GM18867 (cell line): Measurements from ENCODE around the gene AOAH.

Experiments used
- ATAC-seq: cut with Tn5 transposase; IDR thresholded peaks from one replicate; pipeline ENCODE4 v1.9.1; 2021; ENCODE audit warnings: mild to moderate bottlenecking, moderate library complexity; ENCODE audit not compliant: unreplicated experiment

Gene AOAH

DNA sequence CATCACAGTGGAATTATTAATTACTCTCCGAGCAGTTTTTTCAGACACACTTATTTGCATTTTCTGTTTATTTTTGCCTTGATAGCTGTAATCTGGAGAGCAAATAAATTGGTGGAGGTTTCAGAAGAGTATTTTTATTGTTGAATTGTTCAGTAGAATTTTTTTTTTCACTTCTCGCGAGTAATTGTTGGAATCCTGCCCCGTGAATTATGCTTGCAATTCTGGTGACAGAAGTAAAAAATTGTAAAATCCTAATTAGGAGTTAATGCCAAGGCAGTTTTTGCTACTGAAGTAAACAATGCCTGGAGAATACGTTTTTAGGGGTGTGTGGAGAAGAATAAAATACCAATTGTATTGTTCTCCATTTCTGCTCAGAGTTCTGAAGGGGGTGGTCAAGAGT is 88.2 kb downstream of the AOAH start:
- no peak for ATAC-seq

DNA sequence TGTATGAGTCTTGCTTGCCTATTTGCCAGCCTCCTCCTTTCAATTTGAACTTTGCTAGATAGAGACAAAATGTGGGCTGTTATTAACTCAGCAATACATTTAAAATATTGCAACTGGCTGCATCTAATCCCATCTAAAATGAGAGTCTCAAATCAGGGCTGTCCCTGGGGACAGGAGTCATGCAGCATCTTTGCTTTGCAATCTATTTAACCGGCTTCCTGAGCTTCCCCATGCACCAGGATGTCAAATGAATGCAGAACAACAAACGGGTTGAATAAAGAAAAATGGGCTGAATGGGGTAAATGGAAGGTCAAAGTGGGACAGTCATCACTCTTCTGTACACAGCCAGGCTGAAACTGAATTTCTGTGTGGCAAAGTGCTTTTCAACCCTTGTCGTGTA is 89.2 kb downstream of the AOAH start:
- ATAC-seq, result no peak

DNA sequence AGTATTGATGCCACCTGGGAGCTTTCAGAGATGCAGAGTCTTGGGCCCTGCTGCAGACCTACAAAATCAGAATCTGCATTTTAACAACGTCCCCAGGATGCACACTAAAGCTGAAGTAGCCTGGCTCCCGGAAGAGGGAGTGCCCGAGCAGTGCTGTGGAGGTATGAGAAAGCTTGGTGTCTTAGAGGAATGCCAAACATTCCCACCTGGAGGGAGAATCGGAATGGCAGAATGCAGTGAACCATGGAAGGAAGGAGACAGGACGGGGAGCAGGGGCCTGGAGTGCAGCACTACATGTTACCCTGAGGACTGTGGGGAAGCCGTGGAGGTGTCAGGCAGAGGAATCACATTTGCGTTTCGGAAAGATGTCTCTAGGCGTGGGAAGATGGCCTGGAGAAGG is 90.9 kb downstream of the AOAH start:
- ATAC-seq, result no peak

DNA sequence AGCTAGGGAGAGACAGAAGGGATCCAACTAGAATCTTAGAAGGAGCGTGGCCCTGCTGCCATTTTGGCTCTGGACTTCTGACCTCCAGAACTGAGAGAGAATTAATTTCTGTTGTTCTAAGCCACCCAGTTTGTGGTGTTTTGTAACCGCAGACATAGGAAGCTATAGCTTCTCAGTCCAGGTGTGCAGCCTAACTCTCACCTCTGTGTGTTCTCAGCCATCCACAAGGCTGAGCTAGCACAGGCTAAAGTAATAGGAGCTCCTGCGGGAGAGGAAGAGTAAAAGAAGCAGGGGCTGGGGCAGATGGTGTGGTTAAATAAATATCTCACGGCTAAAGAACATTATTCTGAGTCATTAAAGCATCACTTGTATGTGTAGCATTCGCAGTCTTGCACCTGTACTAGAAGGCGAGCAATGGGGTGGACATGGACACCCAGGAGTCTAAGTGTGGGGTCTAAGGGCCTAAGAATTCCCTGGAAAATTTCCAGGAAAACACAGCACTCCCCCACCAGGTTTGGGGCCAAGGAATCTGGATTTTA is 94.1 kb downstream of the AOAH start:
- ATAC-seq, result no peak

DNA sequence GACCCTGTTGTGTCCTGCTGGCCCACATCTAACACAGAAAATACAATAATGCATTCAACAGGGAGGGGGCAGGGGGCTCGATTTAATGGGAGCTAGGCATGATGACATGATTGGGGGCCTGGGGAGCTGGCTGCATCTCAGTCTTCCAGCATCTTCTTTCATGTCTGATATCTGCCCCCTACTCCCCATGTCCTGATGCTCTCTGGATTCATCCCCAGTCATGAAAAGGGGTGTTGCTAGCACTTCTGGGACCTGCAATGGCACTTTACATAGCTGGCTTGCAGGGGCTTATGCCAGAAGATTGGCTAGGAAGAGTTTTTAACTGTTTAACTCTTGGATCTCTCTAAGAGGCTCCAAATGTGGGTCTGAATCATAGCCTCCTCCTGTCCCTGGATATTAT is 94.9 kb downstream of the AOAH start:
- no peak for ATAC-seq

DNA sequence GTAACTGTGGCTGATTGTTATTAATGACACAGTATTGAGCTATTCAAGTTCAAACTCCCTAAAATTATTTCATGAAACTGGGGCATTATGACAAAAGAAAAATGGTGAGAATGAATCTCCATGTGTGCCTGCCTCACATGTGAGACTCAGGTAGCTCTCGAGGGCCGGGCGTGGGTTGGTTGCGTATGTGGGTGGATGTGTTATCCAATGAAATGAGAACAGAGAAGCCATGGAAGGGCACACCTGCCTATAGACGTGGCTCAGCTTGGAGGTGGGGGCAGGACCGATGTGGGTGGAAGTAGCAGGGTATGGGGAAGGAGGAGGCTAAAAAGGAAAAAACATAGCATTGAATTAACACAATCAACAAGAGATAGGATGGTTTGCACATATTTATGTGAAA is 96.5 kb downstream of the AOAH start:
- ATAC-seq, result no peak

DNA sequence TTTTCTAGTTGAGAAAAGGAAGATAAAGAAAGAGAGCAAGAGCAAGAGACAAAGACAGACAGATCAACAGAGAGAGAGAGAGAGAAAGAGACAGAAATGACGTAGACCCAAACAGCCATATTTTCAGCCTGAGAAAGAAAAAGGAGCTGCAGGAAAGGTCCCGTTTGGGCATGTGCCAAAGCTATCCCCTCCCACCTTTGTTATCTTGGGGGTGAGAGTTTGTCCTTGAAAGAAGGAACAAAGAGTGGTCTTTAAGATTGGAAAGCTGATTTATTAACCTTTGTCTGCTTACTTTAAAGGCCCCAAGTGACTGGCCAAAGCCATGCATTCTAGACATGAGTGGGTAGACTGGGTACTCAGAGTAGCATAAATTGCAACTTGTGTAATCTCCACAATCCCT is 98.2 kb downstream of the AOAH start:
- no peak for ATAC-seq

DNA sequence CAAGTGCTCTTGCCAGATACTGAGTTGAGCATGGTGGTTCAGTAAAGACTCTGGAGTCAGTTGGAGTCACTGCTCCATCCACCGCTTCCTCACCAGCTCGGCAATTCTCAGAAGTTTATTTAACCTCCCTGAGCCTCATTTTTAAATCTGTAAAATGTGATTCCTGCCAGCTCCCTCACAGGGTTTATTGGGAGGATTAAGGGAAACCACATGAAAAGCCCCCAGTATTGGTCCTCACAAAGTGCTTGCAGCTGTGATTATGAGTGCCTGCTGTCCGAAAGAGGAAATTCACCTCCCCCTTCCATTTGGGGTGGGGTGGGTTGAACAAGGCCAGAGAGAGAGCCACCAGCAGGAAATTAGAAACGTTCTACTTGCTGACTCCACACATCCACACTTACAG is 99.0 kb downstream of the AOAH start:
- no peak for ATAC-seq

DNA sequence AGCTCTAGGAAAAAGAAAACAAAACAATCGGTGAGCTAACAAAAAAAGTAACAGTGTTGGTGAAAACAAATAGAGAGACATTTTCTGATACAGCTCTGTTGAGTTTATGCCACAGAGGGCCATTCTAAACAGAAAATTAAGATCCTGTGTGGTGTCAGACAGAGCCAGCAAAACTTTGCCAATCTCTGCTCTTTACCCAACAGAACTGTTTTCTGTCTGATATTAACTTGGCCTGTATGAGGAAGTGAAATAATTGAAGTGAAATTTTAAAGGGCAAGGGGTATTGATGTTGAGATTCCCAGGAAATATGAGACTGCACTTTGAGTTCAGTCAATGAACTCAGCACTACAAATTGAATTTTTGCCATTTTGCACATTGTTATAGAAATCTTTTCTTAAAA is 101.0 kb downstream of the AOAH start:
- ATAC-seq, result no peak

DNA sequence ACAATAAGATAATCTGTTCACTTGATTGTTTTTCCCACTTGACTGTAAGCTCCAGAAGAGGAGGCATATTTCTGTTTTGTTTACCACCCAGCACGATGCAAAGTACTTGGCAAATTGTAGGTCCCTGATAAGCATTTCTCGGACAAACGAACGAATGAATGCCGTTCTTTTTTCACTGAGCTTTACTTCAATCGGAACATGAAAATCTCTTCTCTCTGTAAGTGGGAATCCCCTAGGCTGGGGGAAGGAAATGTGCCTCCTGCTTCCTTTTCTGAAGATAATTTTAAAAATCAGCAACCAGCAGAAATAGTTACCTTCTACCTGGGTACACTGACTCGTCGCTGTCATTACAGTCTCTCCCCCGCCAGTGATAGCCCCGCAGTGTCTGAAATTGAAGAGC is 102.9 kb downstream of the AOAH start:
- ATAC-seq, result no peak

DNA sequence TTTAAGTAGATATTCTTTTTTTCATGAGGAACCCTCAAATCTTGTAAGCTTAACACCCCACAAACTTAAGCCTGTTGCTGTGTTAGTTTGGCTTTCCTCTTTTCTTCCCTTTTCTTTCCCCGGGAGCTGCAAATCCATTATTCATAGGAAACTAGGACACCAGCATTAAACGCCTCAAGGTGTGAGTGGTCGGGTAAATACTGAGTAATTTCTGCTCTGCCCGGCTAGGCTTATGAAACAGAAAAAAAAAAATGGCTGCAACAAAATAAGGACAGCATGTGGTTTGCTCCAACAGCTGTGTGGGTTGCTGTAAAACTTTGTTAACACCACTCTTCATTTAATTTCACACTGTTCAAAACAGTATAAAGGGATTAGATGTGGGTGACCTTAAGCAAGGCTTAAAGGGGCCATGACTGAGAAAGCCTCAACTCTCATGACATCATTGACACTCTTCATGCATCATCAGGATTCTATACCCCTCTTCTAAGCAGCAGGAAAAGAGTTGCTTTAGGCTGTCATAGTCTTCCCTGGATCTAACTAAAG is 104.1 kb downstream of the AOAH start:
- no peak for ATAC-seq

DNA sequence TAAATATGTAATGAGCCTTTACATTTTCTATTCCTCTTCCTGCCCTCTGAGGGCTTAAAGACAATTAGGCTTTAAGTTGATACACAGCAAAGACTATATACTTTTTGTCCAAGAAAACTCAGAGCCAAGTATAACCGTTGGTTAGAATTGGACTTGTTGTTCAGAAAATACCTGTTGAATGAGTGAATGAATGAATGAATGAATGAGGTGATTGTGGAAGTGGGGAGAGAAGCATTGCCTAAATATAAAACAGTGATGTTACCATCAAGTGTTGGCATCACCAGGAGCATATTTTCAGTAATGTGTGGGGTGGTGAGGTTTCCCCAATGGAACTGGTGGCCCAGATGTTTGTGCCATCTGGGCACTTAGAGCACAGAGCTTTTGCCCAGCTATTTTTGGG is 106.9 kb downstream of the AOAH start:
- ATAC-seq, result no peak

DNA sequence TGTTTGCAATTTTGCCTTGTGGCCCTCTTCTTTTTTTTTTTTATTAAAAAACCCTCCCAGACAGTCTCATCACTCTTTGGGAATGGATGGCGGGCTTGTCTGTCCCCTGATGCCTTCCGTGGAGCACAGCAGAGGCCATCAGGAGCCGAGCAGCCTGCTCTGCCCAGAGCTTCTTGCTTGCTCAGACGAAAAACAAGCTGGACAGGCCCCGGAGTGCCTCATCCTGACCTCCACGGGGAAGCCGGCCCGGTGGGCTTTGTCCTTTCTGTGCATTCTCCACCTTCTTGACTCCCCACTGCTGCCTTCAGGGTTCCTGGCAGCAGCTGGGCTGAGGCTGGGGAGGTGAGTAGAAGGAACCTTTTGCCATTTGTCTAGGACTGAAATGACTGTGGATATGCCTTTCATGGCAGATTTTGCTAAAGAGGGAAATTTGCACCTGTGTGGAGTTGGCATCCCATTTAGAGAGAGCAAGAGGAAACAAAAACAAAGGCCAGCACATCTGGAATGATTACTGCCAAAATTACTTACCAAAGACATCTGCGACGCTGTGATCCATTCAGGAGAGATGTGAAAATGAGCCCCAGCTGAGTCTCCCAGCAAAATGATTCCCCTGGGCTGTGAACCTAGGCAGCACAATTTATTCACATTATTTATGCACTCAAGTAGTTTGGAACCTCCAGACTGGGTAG is 108.3 kb downstream of the AOAH start:
- ATAC-seq, result no peak

DNA sequence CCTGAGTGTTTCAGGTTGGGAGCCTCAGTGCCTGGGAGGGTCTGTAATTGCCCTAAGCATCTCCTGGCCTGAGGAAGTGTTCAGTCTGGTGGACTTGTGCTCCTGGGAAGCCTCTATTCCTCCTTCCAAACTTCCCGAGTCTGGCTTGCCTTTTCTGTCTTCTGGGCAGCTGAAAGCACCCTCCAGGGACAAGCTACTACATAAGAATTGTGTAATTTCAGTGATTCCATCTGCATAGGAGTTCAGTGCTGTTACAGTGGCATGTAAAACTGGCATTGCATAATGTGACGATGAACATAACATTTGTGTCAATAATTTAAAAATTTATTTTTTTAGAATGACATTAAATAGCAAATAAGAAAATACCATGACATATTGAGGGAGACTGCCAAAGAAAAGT is 109.3 kb downstream of the AOAH start:
- ATAC-seq, result no peak

DNA sequence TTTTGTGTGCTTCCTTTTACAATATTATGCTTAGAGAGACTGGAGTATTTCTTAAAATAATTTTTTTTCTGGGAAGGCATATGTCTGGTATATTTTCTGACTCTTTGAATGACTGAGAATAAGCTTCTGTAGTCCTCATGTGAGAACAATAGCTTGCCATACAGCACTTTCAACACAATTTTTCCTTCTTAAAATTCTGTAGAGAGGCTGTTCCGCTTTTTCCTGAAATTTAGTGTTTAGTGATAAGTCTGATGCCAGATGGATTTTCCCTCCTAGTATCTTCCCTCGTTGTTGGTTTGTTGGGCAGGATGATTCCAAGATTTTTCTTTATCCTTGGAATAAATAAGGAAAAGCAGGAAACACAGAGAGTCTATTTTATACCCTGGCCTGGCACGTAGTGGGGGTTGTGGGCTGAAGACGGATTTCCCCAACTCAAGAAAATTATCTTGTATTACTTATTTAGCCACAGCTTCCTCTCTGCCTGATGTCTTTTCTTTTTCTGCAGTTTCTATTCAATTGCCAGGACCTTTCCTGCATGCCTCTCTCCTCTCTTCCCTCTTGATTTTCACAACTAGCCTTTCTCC is 111.2 kb downstream of the AOAH start:
- no peak for ATAC-seq

DNA sequence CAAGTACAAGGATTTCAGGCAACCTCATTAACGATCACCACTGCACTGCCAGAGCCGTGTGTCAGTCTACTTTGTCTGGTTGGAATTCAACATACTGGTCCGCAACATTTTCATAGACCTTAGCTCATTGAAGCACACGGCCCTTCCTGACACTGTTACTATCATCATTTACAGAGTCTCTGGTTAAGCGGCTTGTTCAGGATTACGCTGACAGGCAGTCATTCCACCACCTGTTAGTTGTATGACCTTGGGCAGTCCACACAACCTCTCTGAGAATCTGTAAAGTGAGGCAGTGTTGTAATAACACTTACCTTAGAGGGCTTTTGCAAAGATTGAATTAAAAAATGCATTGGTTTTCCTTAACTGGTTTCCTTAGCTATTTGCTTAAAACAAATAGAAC is 112.6 kb downstream of the AOAH start:
- no peak for ATAC-seq

DNA sequence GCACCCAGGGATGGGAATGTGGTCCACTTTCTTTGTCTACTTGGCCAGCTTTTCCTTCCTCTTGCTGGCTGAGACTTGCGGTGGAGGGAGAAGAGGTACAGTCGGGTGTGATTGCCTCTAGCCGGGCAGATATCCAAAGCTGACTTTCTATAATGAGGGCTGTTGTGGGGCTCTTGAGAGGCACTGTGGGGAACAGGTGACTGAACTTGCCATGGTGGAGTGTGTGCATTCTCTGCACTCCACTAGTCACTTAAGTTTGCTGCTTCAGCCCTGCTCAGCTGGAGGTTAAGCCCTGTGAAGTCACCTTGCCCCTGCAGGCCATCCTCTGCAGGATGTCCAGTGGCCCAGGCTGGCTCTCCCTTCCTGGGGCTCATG is 116.6 kb downstream of the AOAH start:
- ATAC-seq, result no peak

DNA sequence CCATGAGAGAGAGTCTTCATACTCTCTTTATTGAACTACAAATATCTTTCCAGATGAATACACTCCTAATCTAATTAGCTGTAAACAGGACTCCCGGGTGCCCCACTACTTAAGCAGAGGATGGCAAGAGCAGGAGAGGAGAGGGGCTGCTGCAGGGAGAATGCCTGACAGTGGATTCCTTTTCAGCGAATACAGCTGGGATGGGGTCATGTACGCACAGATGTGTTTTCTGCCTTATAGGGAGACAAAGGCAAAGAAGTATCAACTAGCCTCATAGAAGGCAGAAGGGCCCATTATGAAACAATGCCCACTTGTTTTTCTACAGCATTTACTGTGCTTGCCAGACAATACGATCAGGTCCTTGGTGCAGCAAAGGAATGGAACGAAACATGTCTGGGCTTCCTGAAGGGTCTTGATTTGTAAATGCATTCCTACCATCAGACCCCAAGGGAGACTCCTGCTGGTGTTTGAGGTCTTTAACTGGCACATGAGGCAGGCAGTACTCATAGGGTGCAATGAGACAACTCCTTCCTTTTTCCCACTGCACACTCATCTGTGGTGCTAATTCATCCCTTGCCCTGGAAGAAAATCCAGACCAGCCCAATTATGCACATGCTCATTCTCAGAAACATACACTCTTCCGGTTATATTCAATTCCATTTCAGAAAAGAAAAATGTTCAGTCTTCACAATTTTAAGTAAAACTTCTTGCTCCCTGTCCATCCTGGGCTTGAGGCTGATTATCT is 117.1 kb downstream of the AOAH start:
- no peak for ATAC-seq

DNA sequence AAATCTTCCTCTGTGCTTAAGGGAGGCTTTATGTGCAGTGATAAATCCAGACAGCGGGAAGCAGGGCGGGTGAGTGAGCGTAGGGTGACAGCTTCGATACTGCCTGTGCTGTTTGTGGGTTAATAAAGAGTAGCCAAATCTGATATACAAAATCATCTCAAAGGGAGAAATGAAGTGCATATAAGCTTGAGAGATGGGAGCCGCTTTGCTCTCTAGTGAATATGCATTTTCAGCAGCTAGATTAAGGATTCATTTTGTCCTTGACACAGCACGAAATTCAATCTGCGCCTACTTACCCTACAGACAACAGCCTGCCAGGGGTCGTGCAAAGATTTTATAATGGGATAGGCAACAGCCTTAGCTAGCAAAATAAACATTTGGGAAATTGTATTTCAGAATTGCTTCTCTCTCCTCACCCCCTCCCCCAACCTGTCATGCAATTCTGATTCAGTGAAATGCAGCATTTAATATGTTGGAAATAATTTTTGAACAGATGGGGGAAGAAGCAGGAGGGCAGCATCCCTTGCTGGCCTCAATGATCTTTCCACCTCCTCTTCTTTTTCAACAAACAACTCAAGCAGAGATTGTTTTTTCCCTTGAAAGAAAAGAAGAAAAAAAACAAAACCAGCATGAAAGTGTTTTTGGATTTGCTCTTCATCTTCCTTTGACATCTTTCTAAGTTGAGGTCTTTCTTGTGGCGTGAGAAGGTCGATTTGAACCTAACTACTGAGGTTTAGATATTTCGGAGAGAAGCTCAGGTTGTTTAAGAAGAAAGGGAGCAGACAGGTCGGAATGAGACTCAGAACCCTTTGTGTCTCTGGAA is 117.9 kb downstream of the AOAH start:
- ATAC-seq, result no peak

DNA sequence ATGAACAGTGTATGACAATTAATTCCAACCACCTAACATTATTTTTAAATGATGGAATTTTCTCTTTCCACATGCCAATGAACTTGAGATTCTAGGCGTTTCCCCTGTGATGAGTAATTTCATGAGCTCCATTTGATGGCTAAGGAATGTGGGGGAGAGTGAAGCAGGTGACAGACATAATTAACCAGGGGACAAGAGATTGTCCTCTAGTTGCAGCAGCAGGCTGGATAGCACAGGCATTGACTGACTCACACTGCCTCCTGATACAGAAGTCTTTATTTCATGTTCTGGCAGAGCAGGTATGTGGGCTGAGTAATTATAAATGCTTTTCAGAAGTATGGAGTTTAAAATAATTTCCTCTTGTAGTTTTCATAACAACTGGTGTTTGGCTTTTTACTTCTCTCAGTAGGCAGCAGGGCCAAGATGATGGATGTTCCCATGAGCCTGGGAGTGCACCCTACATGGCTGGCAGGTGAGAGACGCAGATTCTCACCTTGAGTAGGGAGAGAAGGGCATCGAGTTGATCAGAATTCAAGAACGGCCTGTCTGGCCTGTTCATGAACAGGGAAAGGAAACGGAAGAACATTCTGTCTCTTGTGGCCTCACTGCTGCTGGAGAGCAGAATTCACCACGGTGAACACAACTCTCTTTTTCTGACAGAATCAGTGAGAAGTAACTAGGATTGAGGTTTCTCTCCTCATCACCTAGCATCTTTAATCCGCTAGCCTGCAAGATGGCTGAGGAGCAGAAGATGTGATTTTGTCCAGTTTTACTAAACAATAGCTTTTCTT is 118.8 kb downstream of the AOAH start:
- no peak for ATAC-seq
